NCI-H524 treated with DMSO at 0.1 percent for 48 hours (cell line): ENCODE measurements around the gene RP2.

Experiments used
- DNase-seq: peaks from one replicate; lab custom pipeline; 2025; lab: John Stamatoyannopoulos, UW

The RP2 gene

GRCh38 chrX:46844913-46845312 lies 8.1 kb downstream of the RP2 start:
- no peak for DNase-seq

- peak; percentile 10 for DNase-seq
Observed at GRCh38 chrX:46849933-46850332, 13.1 kb downstream of the RP2 start.

GRCh38 chrX:46850771-46851170 lies 13.9 kb downstream of the RP2 start:
- no peak for DNase-seq

GRCh38 chrX:46856483-46856882 lies 19.6 kb downstream of the RP2 start:
- no peak for DNase-seq

- no peak for DNase-seq
Observed at GRCh38 chrX:46860557-46860956, 23.7 kb downstream of the RP2 start.

- DNase-seq, result no peak
Observed at GRCh38 chrX:46863072-46863471, 26.2 kb downstream of the RP2 start.

- no peak for DNase-seq
Observed at GRCh38 chrX:46864606-46865005, 27.8 kb downstream of the RP2 start.

GRCh38 chrX:46865281-46865680 lies 28.4 kb downstream of the RP2 start:
- no peak for DNase-seq

- DNase-seq, result no peak
Observed at GRCh38 chrX:46866726-46867125, 29.9 kb downstream of the RP2 start.

GRCh38 chrX:46873746-46874145 lies 36.9 kb downstream of the RP2 start:
- no peak for DNase-seq

- no peak for DNase-seq
Observed at GRCh38 chrX:46876901-46877300, 40.1 kb downstream of the RP2 start.

- DNase-seq, result no peak
Observed at GRCh38 chrX:46882266-46882665, 45.4 kb downstream of the RP2 start.

GRCh38 chrX:46884799-46885198 lies 48.0 kb downstream of the RP2 start:
- no peak for DNase-seq

- no peak for DNase-seq
Observed at GRCh38 chrX:46898207-46898606, 61.4 kb downstream of the RP2 start.

GRCh38 chrX:46903458-46904242 lies 66.8 kb downstream of the RP2 start:
- DNase-seq, result peak; percentile 93

- no peak for DNase-seq
Observed at GRCh38 chrX:46904626-46905025, 67.8 kb downstream of the RP2 start.

GRCh38 chrX:46910415-46910814 lies 73.6 kb downstream of the RP2 start:
- DNase-seq, result no peak

GRCh38 chrX:46912098-46912602 lies 75.3 kb downstream of the RP2 start, which contains the start of gene JADE3:
TSS of gene JADE3 (plus strand) at chrX:46912421. CDS start at chrX:46984895, 72,474 bp downstream.
- DNase-seq, result no peak

- DNase-seq, result no peak
Observed at GRCh38 chrX:46912603-46913491, 76.0 kb downstream of the RP2 start.

- no peak for DNase-seq
Observed at GRCh38 chrX:46913667-46914066, 76.8 kb downstream of the RP2 start.

- DNase-seq, result no peak
Observed at GRCh38 chrX:46916273-46916672, 79.4 kb downstream of the RP2 start.

- no peak for DNase-seq
Observed at GRCh38 chrX:46917622-46918021, 80.8 kb downstream of the RP2 start.

- no peak for DNase-seq
Observed at GRCh38 chrX:46918434-46918833, 81.6 kb downstream of the RP2 start.
